PFSK-1 (cell line): ENCODE data around the gene CBFB.

ENCODE experiments used
- POLR2AphosphoS5 ChIP-seq: IDR thresholded peaks from 2 replicates; pipeline ENCODE4 v1.6.1; 2012; ENCODE audit warnings: low read depth, mild to moderate bottlenecking, control low read depth, low read length, moderate library complexity
- SIN3A ChIP-seq: IDR thresholded peaks from 2 replicates; pipeline ENCODE4 v1.6.1; 2012; ENCODE audit warnings: mild to moderate bottlenecking, low read length, moderate library complexity, borderline replicate concordance; ENCODE audit not compliant: insufficient read depth
- TAF1 ChIP-seq: IDR thresholded peaks from 2 replicates; pipeline ENCODE4 v1.6.1; 2012; ENCODE audit warnings: low read length, control low read depth, borderline replicate concordance; ENCODE audit not compliant: insufficient read depth
- TF ChIP-seq, protein P1 (sequence below), 2 experiments: IDR thresholded peaks; 2 replicates each; pipeline versions ENCODE4 v1.6.1 to v1.8.0; 2011 to 2012; ENCODE audit warnings: low read depth in 2 of 2, low read length in 2 of 2, control low read depth in 1 of 2, inconsistent platforms in 1 of 2, mild to moderate bottlenecking in 1 of 2, moderate library complexity in 1 of 2; ENCODE audit not compliant: insufficient read depth in 1 of 2

DNA sequence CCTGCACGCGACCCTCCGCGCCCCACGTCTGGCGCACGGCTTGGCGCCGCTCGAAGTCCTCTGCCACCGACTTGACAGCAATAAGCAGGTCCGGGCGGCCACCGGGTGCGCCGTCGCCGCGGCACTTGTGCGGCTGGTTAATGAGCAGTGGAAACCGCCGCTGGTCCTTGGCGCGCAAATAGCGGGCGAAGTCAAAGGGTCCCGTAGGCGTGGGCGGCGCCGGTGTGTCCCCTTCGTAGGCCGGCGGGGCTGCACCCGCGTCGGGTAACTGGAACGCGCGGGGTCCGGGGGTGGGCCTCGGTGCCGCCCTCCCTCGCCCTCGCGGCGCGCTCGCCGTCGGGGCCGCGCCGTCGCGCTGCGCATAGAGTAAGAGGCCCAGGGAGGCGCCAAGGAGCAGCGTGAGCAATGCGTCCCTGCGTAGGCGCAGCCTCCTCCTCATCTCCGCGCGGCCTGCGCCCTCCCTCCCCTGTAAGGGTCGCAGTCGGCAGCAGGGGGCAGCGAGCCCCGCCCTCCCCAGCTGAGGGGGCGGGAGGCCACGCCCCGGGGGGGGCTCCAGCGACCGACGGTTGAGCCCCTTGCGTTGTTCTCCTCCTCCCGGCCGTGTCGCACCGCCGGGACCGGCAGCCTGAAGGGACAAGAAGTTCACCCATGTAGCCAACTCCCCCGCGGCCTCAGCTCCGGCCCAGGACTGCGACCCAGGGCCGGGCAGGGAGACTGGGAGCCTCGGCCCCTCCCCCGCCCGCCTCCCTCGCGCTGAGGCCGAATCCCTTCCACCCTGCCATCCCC lies 121.3 kb downstream of the CBFB start:
- TF ChIP-seq SIN3A (no peak), POLR2AphosphoS5 (no peak), TAF1 (no peak)
- TF ChIP-seq, protein P1, sequence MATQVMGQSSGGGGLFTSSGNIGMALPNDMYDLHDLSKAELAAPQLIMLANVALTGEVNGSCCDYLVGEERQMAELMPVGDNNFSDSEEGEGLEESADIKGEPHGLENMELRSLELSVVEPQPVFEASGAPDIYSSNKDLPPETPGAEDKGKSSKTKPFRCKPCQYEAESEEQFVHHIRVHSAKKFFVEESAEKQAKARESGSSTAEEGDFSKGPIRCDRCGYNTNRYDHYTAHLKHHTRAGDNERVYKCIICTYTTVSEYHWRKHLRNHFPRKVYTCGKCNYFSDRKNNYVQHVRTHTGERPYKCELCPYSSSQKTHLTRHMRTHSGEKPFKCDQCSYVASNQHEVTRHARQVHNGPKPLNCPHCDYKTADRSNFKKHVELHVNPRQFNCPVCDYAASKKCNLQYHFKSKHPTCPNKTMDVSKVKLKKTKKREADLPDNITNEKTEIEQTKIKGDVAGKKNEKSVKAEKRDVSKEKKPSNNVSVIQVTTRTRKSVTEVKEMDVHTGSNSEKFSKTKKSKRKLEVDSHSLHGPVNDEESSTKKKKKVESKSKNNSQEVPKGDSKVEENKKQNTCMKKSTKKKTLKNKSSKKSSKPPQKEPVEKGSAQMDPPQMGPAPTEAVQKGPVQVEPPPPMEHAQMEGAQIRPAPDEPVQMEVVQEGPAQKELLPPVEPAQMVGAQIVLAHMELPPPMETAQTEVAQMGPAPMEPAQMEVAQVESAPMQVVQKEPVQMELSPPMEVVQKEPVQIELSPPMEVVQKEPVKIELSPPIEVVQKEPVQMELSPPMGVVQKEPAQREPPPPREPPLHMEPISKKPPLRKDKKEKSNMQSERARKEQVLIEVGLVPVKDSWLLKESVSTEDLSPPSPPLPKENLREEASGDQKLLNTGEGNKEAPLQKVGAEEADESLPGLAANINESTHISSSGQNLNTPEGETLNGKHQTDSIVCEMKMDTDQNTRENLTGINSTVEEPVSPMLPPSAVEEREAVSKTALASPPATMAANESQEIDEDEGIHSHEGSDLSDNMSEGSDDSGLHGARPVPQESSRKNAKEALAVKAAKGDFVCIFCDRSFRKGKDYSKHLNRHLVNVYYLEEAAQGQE (IDR thresholded peaks at IDR 0.05; ENCODE audit: insufficient read depth in 1 of 2, low read depth in 2 of 2, low read length in 2 of 2): no peak
